ENCODE data around the gene TRIM16.
"Not testable (repeated sequence)": the region's sequence is repeated elsewhere in the genome, so short reads cannot be mapped to it uniquely, and the experiment has no call there.

DNA sequence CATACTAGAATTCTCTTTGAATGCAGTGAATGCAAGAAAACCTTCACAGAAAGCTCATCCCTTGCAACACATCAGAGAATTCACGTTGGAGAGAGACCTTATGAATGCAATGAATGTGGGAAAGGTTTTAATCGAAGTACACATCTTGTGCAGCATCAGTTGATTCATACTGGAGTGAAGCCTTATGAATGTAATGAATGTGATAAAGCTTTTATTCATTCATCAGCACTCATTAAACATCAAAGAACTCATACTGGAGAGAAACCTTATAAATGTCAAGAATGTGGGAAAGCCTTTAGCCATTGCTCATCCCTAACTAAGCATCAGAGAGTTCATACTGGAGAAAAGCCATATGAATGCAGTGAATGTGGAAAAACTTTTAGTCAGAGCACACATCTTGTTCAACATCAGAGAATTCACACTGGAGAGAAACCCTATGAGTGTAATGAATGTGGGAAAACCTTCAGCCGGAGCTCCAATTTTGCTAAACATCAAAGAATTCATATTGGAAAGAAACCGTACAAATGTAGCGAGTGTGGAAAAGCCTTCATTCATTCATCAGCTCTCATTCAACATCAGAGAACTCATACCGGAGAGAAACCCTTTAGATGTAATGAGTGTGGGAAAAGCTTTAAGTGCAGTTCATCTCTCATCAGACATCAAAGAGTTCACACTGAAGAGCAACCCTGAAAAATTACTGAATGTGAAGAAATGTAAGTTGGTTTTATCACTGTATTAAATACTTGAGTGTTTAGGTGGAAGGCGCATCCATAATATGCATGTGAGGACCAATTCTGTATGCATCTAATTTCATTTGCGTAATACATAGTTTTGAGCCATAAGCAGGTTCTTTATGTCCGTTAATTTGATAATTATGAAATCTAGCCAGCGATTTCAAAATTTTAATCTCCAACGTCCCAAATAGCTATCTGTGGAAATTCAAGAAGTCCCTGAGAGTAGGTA is 32.8 kb upstream of the TRIM16 start:
- TF ChIP-seq, protein P1, sequence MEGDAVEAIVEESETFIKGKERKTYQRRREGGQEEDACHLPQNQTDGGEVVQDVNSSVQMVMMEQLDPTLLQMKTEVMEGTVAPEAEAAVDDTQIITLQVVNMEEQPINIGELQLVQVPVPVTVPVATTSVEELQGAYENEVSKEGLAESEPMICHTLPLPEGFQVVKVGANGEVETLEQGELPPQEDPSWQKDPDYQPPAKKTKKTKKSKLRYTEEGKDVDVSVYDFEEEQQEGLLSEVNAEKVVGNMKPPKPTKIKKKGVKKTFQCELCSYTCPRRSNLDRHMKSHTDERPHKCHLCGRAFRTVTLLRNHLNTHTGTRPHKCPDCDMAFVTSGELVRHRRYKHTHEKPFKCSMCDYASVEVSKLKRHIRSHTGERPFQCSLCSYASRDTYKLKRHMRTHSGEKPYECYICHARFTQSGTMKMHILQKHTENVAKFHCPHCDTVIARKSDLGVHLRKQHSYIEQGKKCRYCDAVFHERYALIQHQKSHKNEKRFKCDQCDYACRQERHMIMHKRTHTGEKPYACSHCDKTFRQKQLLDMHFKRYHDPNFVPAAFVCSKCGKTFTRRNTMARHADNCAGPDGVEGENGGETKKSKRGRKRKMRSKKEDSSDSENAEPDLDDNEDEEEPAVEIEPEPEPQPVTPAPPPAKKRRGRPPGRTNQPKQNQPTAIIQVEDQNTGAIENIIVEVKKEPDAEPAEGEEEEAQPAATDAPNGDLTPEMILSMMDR (IDR thresholded peaks at IDR 0.05): not testable (repeated sequence)
- not testable (repeated sequence) for TF ChIP-seq POLR2A (IDR thresholded peaks at IDR 0.05)

Measured in tibial nerve (tissue), 3 donors.